Measurements from ENCODE around the gene RAD18.

Gene RAD18

DNA sequence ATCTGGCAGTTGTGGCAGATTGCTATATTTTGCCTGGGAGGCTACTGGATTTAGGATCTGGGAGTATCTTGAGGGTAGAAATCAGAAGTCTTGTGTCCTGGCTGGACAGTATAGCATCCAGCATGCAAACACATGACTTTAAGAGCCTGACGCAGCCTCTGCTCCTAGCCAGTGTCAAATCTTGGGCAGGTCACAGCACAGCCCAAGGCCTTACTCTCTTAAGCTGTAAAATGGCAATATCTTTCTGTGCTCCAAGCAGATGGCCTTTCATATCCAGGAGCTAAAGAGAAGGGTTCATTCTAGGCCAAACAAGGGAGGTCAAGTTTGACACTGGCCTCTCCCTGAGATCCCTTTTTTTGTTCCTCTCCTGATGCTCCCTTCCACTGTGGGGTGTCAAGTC is 19.8 kb upstream of the RAD18 start:
- Histone ChIP-seq H3K4me3 (ENCODE audit: low read depth, low read length, poor library complexity, severe bottlenecking) (no peak overlapping the region), H3K27me3 (ENCODE audit: insufficient read depth, low read length) (no peaks in the 10 kb centered on the region), H3K27ac (ENCODE audit: low read depth, low read length, poor library complexity, severe bottlenecking) (no peak overlapping the region), H2AFZ (ENCODE audit: low read length) (no peak overlapping the region), H3K9me3 (ENCODE audit: low read length) (no peaks in the 10 kb centered on the region), H3K79me2 (ENCODE audit: insufficient read depth, low read length) (no peaks in the 10 kb centered on the region), H3K4me2 (ENCODE audit: low read length) (no peak overlapping the region), H3K9me2 (ENCODE audit: low read depth, low read length) (no peaks in the 10 kb centered on the region), H4K20me1 (ENCODE audit: insufficient read depth, low read length) (no peaks in the 10 kb centered on the region), H3K36me3 (ENCODE audit: insufficient read depth, low read length) (no peaks in the 10 kb centered on the region), H3K4me1 (ENCODE audit: insufficient read depth, low read length, severe bottlenecking) (no peaks in the 10 kb centered on the region), H3K9ac (ENCODE audit: low read length) (no peak overlapping the region), H3F3A (ENCODE audit: insufficient read depth, low read length) (no peaks in the 10 kb centered on the region)
- TF ChIP-seq EZH2 (IDR thresholded peaks at IDR 0.05; ENCODE audit: borderline replicate concordance, low read length) = no peak
- TF ChIP-seq, protein P1, sequence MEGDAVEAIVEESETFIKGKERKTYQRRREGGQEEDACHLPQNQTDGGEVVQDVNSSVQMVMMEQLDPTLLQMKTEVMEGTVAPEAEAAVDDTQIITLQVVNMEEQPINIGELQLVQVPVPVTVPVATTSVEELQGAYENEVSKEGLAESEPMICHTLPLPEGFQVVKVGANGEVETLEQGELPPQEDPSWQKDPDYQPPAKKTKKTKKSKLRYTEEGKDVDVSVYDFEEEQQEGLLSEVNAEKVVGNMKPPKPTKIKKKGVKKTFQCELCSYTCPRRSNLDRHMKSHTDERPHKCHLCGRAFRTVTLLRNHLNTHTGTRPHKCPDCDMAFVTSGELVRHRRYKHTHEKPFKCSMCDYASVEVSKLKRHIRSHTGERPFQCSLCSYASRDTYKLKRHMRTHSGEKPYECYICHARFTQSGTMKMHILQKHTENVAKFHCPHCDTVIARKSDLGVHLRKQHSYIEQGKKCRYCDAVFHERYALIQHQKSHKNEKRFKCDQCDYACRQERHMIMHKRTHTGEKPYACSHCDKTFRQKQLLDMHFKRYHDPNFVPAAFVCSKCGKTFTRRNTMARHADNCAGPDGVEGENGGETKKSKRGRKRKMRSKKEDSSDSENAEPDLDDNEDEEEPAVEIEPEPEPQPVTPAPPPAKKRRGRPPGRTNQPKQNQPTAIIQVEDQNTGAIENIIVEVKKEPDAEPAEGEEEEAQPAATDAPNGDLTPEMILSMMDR (IDR thresholded peaks at IDR 0.05; ENCODE audit: low read length) = no peak

DNA sequence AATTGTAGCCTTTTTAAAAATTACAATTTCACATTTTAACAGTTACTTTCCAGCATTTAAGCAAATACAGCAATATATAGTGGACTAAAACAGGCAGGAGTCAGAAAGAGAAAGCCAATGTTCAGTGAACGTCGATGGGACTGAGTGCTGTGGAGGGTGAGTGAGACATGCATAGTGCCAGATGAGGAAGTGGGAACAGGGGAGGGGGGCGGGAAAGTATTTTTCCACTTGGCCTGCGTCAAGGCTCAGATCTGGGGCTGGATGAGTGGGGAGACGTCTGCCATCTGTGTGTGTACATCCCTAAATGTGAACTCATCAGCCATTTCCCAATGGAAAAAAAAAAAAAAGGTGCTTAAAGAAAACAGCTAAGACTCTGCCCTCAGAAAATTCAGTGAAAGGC is 19.2 kb upstream of the RAD18 start:
- no peaks in the 10 kb centered on the region for H3K4me1 ChIP-seq (ENCODE audit: insufficient read depth, low read length, severe bottlenecking)
- H3K4me3 ChIP-seq (ENCODE audit: low read depth, low read length, poor library complexity, severe bottlenecking) = no peak overlapping the region
- no peaks in the 10 kb centered on the region for H3K36me3 ChIP-seq (ENCODE audit: insufficient read depth, low read length)
- no peak overlapping the region for H3K4me2 ChIP-seq (ENCODE audit: low read length)
- H4K20me1 ChIP-seq (ENCODE audit: insufficient read depth, low read length) = no peaks in the 10 kb centered on the region
- no peaks in the 10 kb centered on the region for H3K79me2 ChIP-seq (ENCODE audit: insufficient read depth, low read length)
- H3K9me2 ChIP-seq (ENCODE audit: low read depth, low read length) = no peaks in the 10 kb centered on the region
- H3K9ac ChIP-seq (ENCODE audit: low read length) = no peak overlapping the region
- H3K9me3 ChIP-seq (ENCODE audit: low read length) = no peaks in the 10 kb centered on the region
- H3K27ac ChIP-seq (ENCODE audit: low read depth, low read length, poor library complexity, severe bottlenecking) = no peak overlapping the region
- H3F3A ChIP-seq (ENCODE audit: insufficient read depth, low read length) = no peaks in the 10 kb centered on the region
- no peak overlapping the region for H2AFZ ChIP-seq (ENCODE audit: low read length)
- no peaks in the 10 kb centered on the region for H3K27me3 ChIP-seq (ENCODE audit: insufficient read depth, low read length)
- TF ChIP-seq EZH2 (IDR thresholded peaks at IDR 0.05; ENCODE audit: borderline replicate concordance, low read length) = no peak
- TF ChIP-seq, protein P1 (IDR thresholded peaks at IDR 0.05; ENCODE audit: low read length) = no peak

DNA sequence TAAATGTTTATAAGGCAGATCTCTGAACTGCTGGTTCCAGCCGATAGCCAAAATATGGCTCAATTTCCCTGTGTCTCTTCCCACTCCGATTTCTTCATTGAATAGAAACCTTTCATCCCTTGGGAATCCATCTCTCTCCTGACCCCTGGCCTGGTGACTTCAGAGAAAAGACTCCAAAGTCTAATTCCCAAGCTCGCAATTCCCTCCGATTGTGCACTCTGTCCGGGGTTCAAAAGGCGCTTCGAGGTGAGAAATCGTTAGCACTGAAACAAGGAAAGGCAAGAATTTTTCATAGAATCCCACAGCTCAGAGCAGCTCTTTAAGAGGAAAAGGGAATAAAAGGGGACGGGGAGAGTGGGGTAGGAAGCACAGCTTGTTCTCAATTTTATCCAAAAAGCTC is 18.4 kb upstream of the RAD18 start:
- no peak overlapping the region for H3K9ac ChIP-seq (ENCODE audit: low read length)
- no peak overlapping the region for H3K4me3 ChIP-seq (ENCODE audit: low read depth, low read length, poor library complexity, severe bottlenecking)
- no peaks in the 10 kb centered on the region for H3K36me3 ChIP-seq (ENCODE audit: insufficient read depth, low read length)
- H3K27ac ChIP-seq (ENCODE audit: low read depth, low read length, poor library complexity, severe bottlenecking) = no peak overlapping the region
- no peaks in the 10 kb centered on the region for H3K4me1 ChIP-seq (ENCODE audit: insufficient read depth, low read length, severe bottlenecking)
- no peaks in the 10 kb centered on the region for H3K9me3 ChIP-seq (ENCODE audit: low read length)
- TF ChIP-seq, protein P1 (IDR thresholded peaks at IDR 0.05; ENCODE audit: low read length) = no peak
- TF ChIP-seq EZH2 (IDR thresholded peaks at IDR 0.05; ENCODE audit: borderline replicate concordance, low read length) = no peak
- no peaks in the 10 kb centered on the region for H3K27me3 ChIP-seq (ENCODE audit: insufficient read depth, low read length)
- H3K9me2 ChIP-seq (ENCODE audit: low read depth, low read length) = no peaks in the 10 kb centered on the region
- H2AFZ ChIP-seq (ENCODE audit: low read length) = no peak overlapping the region
- H4K20me1 ChIP-seq (ENCODE audit: insufficient read depth, low read length) = no peaks in the 10 kb centered on the region
- no peaks in the 10 kb centered on the region for H3K79me2 ChIP-seq (ENCODE audit: insufficient read depth, low read length)
- no peaks in the 10 kb centered on the region for H3F3A ChIP-seq (ENCODE audit: insufficient read depth, low read length)
- no peak overlapping the region for H3K4me2 ChIP-seq (ENCODE audit: low read length)

Data from OCI-LY1 (cell line).